Choroid plexus epithelial cell (primary cell): ENCODE data around the gene C12orf60.

Source experiments
- DNase-seq: peaks from one replicate; pipeline ENCODE4 v3.0.0-alpha.2; 2010; ENCODE audit warnings: low read depth
- H3K4me3 ChIP-seq: 2 replicates; pipeline ENCODE4 v1.5.1; 2011; ENCODE audit warnings: low read depth, mild to moderate bottlenecking, control low read depth, low read length, moderate library complexity
- CTCF ChIP-seq: conservative IDR thresholded peaks from 2 replicates; pipeline ENCODE4 v1.5.1; 2011; ENCODE audit warnings: low read depth, mild to moderate bottlenecking, control low read depth, inconsistent platforms, low read length, moderate library complexity

The C12orf60 gene

DNA sequence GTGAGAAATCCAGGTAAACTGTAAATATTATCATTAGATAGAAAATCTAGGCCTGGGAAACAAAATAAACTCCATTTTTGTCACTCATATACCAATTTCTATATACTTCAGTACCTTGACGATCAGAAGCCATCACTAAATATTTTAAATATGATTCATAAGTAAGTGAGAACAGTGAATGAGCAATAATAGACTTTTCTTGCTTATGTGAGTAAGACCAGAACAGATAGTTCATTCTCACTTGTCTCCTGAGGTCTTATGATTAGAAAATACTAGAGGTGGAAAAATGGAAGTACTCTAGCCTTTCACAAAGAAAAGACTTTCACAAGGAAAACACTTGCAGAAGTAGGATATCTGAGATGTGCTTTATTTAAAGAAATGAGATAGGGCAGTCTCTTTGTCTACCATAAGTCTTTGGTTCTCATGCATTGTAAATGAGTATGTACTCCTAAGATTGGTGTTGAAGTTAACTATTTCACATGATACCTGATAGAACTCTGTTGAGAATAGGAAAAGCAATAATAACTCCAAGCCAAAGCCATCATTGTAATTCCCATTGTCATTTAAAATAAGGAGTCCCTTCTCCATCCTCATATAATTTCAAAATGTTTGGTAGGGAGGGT is 20.7 kb downstream of the C12orf60 start:
- TF ChIP-seq CTCF = no peak
- DNase-seq = peak; percentile 55
- H3K4me3 ChIP-seq = no peak overlapping the region

DNA sequence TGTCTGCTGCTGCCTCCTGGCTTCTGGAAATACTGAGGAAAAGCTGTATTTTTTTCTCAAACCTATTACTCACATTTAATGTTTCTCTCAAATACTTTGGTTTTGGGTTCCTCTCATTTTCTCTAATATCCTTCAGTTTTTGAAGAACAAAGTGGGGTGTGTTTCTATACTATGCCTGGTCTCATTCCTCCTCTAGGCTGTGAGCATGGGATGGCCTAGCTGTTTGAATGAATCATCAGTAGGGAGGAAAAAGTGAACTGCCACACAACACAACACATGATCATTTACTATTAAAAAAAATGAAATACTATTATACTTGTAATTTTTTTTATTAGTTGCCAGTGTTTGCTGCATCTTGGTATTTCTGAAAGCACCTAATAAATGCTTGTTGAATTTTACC is 21.8 kb downstream of the C12orf60 start:
- peak; percentile 56 for DNase-seq
- H3K4me3 ChIP-seq = no peak overlapping the region
- no peak for TF ChIP-seq CTCF

- no peak for TF ChIP-seq CTCF
- no peak overlapping the region for H3K4me3 ChIP-seq
- DNase-seq = no peak
Observed at GRCh38 chr12:14826491-14826890, 23.0 kb downstream of the C12orf60 start.

GRCh38 chr12:14827043-14827442 is 23.6 kb downstream of the C12orf60 start:
- TF ChIP-seq CTCF = no peak
- DNase-seq = no peak
- H3K4me3 ChIP-seq = no peak overlapping the region

DNA sequence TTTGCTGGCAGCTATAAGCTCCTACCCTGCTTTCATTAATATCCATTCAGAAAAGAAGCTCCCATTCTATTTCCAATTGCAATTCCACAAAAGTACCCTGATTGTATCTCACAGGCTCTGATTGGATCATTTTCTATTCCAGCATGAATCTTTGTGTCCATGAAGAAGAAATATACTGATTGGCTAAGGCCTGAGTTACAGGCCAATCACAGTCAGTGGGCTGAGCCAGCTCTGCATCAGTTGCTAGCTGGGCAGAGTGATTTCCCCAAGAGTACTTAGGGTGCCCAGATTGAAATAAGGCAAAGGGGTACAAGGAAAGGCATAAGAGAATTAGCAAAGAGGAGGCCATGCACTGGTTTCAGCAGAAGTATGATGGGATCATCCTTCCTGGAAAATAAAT is 25.4 kb downstream of the C12orf60 start:
- peak; percentile 77 for DNase-seq
- TF ChIP-seq CTCF = no peak
- no peak overlapping the region for H3K4me3 ChIP-seq

DNA sequence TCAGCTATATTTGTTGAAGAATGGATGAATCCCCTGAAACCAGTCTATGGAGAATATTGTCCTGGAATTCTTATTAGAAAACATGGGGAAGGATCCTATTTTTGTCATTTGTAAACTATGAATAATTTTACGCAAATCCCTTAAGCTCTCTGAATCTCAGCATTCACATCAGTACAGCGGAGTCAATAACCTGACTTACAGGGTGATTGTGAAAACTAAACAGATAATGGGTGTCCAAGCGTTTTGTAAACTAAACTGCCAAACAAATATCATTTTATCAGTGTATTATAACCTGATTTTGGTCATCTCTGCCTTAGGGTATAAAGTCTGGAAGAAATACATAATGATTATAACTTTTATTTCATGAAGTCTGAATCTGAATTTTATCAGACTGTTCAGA is 29.9 kb downstream of the C12orf60 start:
- TF ChIP-seq CTCF = no peak
- DNase-seq = no peak
- H3K4me3 ChIP-seq = no peak overlapping the region

DNA sequence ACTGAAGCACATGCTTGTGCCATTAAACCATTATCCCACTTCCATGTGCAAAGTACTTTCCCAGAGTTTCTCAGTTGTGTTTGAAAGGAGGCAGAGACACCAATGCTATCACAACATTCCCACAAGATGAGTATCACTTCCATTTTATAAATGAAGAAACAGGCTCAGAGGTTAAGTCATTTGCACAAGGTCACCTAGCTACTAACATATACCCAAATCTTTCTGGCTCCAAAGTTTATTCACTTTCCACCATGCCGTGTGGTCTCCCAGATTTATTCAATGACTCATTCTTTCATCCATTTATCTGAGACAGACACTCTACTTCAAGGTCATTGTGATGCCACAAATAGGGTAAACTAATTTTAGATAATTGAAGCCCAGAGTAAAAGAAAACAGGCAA is 30.5 kb downstream of the C12orf60 start:
- no peak for DNase-seq
- no peak overlapping the region for H3K4me3 ChIP-seq
- TF ChIP-seq CTCF = no peak
